GM19397 (cell line): Measurements from ENCODE around the gene CYB5A.

Source experiments
- ATAC-seq: cut with Tn5 transposase; IDR thresholded peaks from one replicate; pipeline ENCODE4 v1.9.1; 2021; ENCODE audit warnings: mild to moderate bottlenecking, moderate library complexity; ENCODE audit not compliant: unreplicated experiment

Gene CYB5A

GRCh38 chr18:74249181-74249968 is 42.4 kb downstream of the CYB5A start:
- no peak for ATAC-seq

- peak; percentile 90 for ATAC-seq
Measured at GRCh38 chr18:74248595-74248994, 43.2 kb downstream of the CYB5A start.

- no peak for ATAC-seq
Measured at GRCh38 chr18:74248189-74248588, 43.6 kb downstream of the CYB5A start.

- ATAC-seq: no peak
Measured at GRCh38 chr18:74244554-74244953, 47.2 kb downstream of the CYB5A start.

GRCh38 chr18:74243127-74243526 is 48.6 kb downstream of the CYB5A start:
- ATAC-seq: no peak

GRCh38 chr18:74242438-74243096 is 49.2 kb downstream of the CYB5A start:
- no peak for ATAC-seq

- no peak for ATAC-seq
Measured at GRCh38 chr18:74241970-74242369, 49.8 kb downstream of the CYB5A start.

- ATAC-seq: no peak
Measured at GRCh38 chr18:74241426-74241825, 50.3 kb downstream of the CYB5A start.

- no peak for ATAC-seq
Measured at GRCh38 chr18:74239567-74239966, 52.2 kb downstream of the CYB5A start.

GRCh38 chr18:74234326-74235171 is 57.2 kb downstream of the CYB5A start:
- ATAC-seq: no peak

GRCh38 chr18:74233933-74234325 is 57.8 kb downstream of the CYB5A start:
- no peak for ATAC-seq

GRCh38 chr18:74230922-74231714 is 60.6 kb downstream of the CYB5A start:
- no peak for ATAC-seq

GRCh38 chr18:74229891-74230290 is 61.9 kb downstream of the CYB5A start:
- no peak for ATAC-seq

- ATAC-seq: no peak
Measured at GRCh38 chr18:74229005-74229404, 62.8 kb downstream of the CYB5A start.

GRCh38 chr18:74228312-74228711 is 63.5 kb downstream of the CYB5A start:
- ATAC-seq: no peak

- ATAC-seq: no peak
Measured at GRCh38 chr18:74226666-74227065, 65.1 kb downstream of the CYB5A start.

- no peak for ATAC-seq
Measured at GRCh38 chr18:74226156-74226555, 65.6 kb downstream of the CYB5A start.

GRCh38 chr18:74225193-74225840 is 66.4 kb downstream of the CYB5A start:
- no peak for ATAC-seq

- no peak for ATAC-seq
Measured at GRCh38 chr18:74222710-74223494, 68.9 kb downstream of the CYB5A start.
